OCI-LY3 (cell line): ENCODE results near the gene TMEM30A.

Experiments
- H2AFZ ChIP-seq: fragments of 200-600, 300-600 bp; shearing (Covaris generic); 2 replicates; pipeline ENCODE4 v1.6.0; 2014; ENCODE audit warnings: antibody characterized with exemption, low read depth, low read length
- H3K27ac ChIP-seq: fragments of 200-600, 300-600 bp; sonication (generic); 2 replicates; pipeline ENCODE4 v1.5.1; 2014; ENCODE audit warnings: mild to moderate bottlenecking, low read length, moderate library complexity, mixed read lengths
- H3K27me3 ChIP-seq: fragments of 200-600, 300-600 bp; sonication (generic); 2 replicates; pipeline ENCODE4 v1.6.1; 2014; ENCODE audit warnings: low read depth, low read length, mixed read lengths
- H3K36me3 ChIP-seq: fragments of 200-600, 300-600 bp; sonication (generic); replicated peaks from 2 replicates; pipeline ENCODE3; 2014; ENCODE audit warnings: low read depth, low read length, mixed read lengths
- H3K4me1 ChIP-seq: fragments of 300-600, 200-600 bp; sonication (generic); 2 replicates; pipeline ENCODE4 v1.6.1; 2014; ENCODE audit warnings: low read length, mixed read lengths
- H3K4me2 ChIP-seq: fragments of 200-600, 300-600 bp; sonication (generic); 2 replicates; pipeline ENCODE4 v1.6.1; 2014; ENCODE audit warnings: low read length, mixed read lengths
- H3K4me3 ChIP-seq: fragments of 300-600, 200-600 bp; sonication (generic); 2 replicates; pipeline ENCODE4 v1.5.1; 2014; ENCODE audit warnings: antibody characterized with exemption, mild to moderate bottlenecking, low read length, moderate library complexity
- H3K79me2 ChIP-seq: fragments of 300-600, 200-600 bp; shearing (Covaris generic); 2 replicates; pipeline ENCODE4 v1.6.1; 2014; ENCODE audit warnings: mild to moderate bottlenecking, low read length, mixed read lengths
- H3K9ac ChIP-seq: fragments of 300-600, 200-600 bp; shearing (Covaris generic); 2 replicates; pipeline ENCODE4 v1.6.0; 2014; ENCODE audit warnings: mild to moderate bottlenecking, low read length, moderate library complexity
- H3K9me3 ChIP-seq: fragments of 200-600, 300-600 bp; shearing (Covaris generic); 2 replicates; pipeline ENCODE4 v1.6.1; 2014; ENCODE audit warnings: low read length, mixed read lengths; ENCODE audit not compliant: insufficient read depth
- H4K20me1 ChIP-seq: fragments of 200-600, 300-600 bp; sonication (generic); 2 replicates; pipeline ENCODE4 v1.6.1; 2016; ENCODE audit warnings: low read length, mixed read lengths; ENCODE audit not compliant: insufficient read depth
- CTCF ChIP-seq: fragments of 200-600, 300-600 bp; sonication (generic); IDR thresholded peaks from 2 replicates; pipeline ENCODE4 v1.5.1; 2014; ENCODE audit warnings: antibody characterized with exemption, low read length, low read depth
- EZH2phosphoT487 ChIP-seq: fragments of 200-600 bp; shearing (Covaris generic); IDR thresholded peaks from 2 replicates; pipeline ENCODE4 v1.6.1; 2018; ENCODE audit warnings: antibody characterized with exemption, mixed run types, low read depth

Gene TMEM30A

GRCh38 chr6:75278474-75279077 lies 6.0 kb downstream of the TMEM30A start:
- H2AFZ ChIP-seq: no peak overlapping the region
- no peak overlapping the region for H3K9ac ChIP-seq
- no peak overlapping the region for H3K4me2 ChIP-seq
- H3K36me3 ChIP-seq: peaks cover 16% of the 10 kb centered on the region
- no peak overlapping the region for H3K27ac ChIP-seq
- TF ChIP-seq EZH2phosphoT487: no peak
- no peak for TF ChIP-seq CTCF
- peaks cover 46% of the 10 kb centered on the region for H4K20me1 ChIP-seq
- H3K27me3 ChIP-seq: no peaks in the 10 kb centered on the region
- peaks cover 98% of the 10 kb centered on the region for H3K79me2 ChIP-seq
- no peaks in the 10 kb centered on the region for H3K9me3 ChIP-seq
- H3K4me1 ChIP-seq: peaks cover 20% of the 10 kb centered on the region
- no peak overlapping the region for H3K4me3 ChIP-seq

DNA sequence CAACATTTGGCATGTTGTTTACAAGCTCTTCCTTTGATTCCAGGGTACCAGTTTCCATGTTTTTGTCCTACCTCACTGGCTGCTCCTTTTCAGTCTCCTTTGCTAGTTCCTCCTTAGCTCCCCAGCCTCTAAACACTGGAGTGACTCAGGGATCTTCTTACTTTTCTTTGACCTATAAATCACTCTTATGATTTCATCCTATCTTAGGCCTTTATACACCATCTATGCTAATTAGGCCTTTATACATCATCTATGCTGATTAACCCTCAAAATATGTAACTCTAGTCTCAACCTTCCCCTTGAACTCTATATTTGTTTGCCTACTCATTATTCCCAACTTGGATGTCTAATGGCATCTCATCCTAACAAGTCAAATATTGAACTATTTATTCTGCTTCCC lies 9.5 kb downstream of the TMEM30A start:
- Histone ChIP-seq H3K4me1 (no peaks in the 10 kb centered on the region; the same call in 1 of the 2 replicates), H4K20me1 (peaks cover 34% of the 10 kb centered on the region), H2AFZ (no peak overlapping the region), H3K27ac (no peak overlapping the region), H3K9me3 (peaks cover 5% of the 10 kb centered on the region; the same call in 1 of the 2 replicates), H3K4me2 (no peak overlapping the region), H3K79me2 (peaks cover 96% of the 10 kb centered on the region), H3K9ac (no peak overlapping the region), H3K4me3 (no peak overlapping the region), H3K27me3 (no peaks in the 10 kb centered on the region), H3K36me3 (peaks cover 34% of the 10 kb centered on the region)
- TF ChIP-seq CTCF: no peak
- TF ChIP-seq EZH2phosphoT487: no peak

DNA sequence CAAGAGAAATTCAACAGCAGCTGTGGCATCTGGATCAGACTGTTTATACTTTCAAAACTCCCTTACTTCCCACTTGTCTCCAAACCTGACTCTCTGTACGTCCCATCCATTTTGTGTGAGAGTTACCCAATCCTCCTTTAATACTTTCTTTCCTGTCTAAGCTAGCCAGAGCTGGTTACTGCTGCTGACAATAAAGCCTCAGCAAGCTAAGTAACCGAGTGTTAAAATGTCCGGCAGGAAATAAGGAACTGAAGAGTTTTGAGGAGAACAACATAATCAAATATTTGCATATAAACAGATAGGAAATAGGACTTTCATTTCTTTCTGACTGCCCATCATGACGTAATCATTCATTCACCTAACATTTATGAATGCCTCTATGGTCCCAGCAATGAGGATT lies 11.6 kb downstream of the TMEM30A start:
- TF ChIP-seq CTCF (no peak), EZH2phosphoT487 (no peak)
- H3K9ac ChIP-seq: no peak overlapping the region
- H2AFZ ChIP-seq: no peak overlapping the region
- peaks cover 91% of the 10 kb centered on the region for H3K79me2 ChIP-seq
- H3K27ac ChIP-seq: no peak overlapping the region
- H3K27me3 ChIP-seq: no peaks in the 10 kb centered on the region
- peaks cover 5% of the 10 kb centered on the region; the same call in 1 of the 2 replicates for H3K9me3 ChIP-seq
- H3K4me3 ChIP-seq: no peak overlapping the region
- H3K4me1 ChIP-seq: no peaks in the 10 kb centered on the region; the same call in 1 of the 2 replicates
- H3K4me2 ChIP-seq: no peak overlapping the region
- peaks cover 34% of the 10 kb centered on the region for H3K36me3 ChIP-seq
- H4K20me1 ChIP-seq: peaks cover 36% of the 10 kb centered on the region

DNA sequence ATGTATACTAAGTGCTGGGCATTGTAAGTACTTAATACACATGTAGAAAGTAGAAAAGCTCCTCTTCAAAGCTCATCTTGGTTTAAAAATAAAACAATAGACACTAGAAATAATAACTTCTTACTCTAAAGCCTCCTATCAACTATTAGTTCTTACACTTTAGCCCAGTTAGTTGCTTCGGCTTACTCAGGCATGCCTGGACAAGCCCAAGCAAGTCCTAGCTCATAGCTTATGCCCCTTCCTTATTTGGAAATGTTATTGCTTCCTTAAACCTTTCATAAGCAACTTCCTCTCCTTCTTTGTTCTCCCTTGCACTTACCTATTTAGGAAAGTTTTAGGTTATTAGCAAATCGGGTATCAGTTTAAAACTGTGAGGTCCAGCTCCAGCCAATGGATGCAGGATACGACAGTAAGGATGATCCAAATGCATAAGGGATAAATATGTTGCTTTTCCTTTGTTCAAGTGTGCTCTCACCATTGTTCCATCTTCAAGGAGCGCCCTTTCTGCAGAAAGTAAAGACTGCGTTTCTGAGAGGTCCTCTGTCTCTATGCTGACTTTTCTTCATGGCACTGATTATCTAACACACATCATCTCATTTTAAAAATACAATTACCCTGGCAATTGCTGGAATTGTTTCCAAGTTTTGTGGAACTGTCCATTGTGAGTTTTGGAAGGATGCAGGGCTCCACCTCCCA lies 12.3 kb downstream of the TMEM30A start:
- H3K9ac ChIP-seq: no peak overlapping the region
- no peak for TF ChIP-seq EZH2phosphoT487
- no peak for TF ChIP-seq CTCF
- H2AFZ ChIP-seq: no peak overlapping the region
- H3K79me2 ChIP-seq: peaks cover 89% of the 10 kb centered on the region
- no peak overlapping the region for H3K4me3 ChIP-seq
- no peak overlapping the region for H3K27ac ChIP-seq
- H3K9me3 ChIP-seq: peaks cover 5% of the 10 kb centered on the region; the same call in 1 of the 2 replicates
- H3K4me1 ChIP-seq: no peaks in the 10 kb centered on the region; the same call in 1 of the 2 replicates
- peaks cover 40% of the 10 kb centered on the region for H4K20me1 ChIP-seq
- H3K4me2 ChIP-seq: no peak overlapping the region
- H3K36me3 ChIP-seq: peaks cover 34% of the 10 kb centered on the region
- no peaks in the 10 kb centered on the region for H3K27me3 ChIP-seq
